Activated CD8-positive, alpha-beta T cell treated with anti-CD3 and anti-CD28 coated beads for 36 hours (primary cell): ENCODE measurements around the gene SLC16A11. TPM values are rescaled to one million over a fixed set of nuclear protein-coding genes. Genes with fewer than 3 reads are reported as not detected.

Experiments
- ATAC-seq: fragments of 200-7000 bp; cut with Tn5 transposase; one replicate; pipeline ENCODE4 v1.10.0; 2021; ENCODE audit warnings: mild to moderate bottlenecking, moderate library complexity
- CTCF ChIA-PET: fragments of 350-600 bp; sonication (Branson Sonifier 250); formaldehyde crosslinking; loops from one replicate; lab custom pipeline; 2021; ENCODE audit warnings: antibody characterized with exemption; lab: Charles Lee
- POLR2A ChIA-PET: fragments of 350-600 bp; sonication (Branson Sonifier 250); formaldehyde crosslinking; loops from one replicate; lab custom pipeline; 2021; ENCODE audit warnings: antibody characterized with exemption; lab: Charles Lee
- DNase-seq: peaks from one replicate; pipeline ENCODE4 v3.0.0-alpha.2; 2020
- H3K27ac Mint-ChIP-seq: one replicate; pipeline ENCODE4 v1.8.0; 2021; ENCODE audit warnings: mild to moderate bottlenecking, mixed read lengths
- H3K27me3 Mint-ChIP-seq: one replicate; pipeline ENCODE4 v1.8.0; 2021; ENCODE audit warnings: mixed read lengths
- H3K36me3 Mint-ChIP-seq: one replicate; pipeline ENCODE4 v1.8.0; 2021; ENCODE audit warnings: low read depth, mixed read lengths
- H3K4me1 Mint-ChIP-seq: one replicate; pipeline ENCODE4 v1.8.0; 2021; ENCODE audit warnings: low read depth, mixed read lengths
- H3K4me3 Mint-ChIP-seq: one replicate; pipeline ENCODE4 v1.8.0; 2021; ENCODE audit warnings: mild to moderate bottlenecking, moderate library complexity, mixed read lengths
- H3K9me3 Mint-ChIP-seq: one replicate; pipeline ENCODE4 v1.8.0; 2021; ENCODE audit warnings: mixed read lengths
- intact Hi-C: fragments of 100-400 bp; cut with micrococcal nuclease; formaldehyde crosslinking; loops from one replicate; pipeline ENCODE4 v1.10.0; 2022
- total RNA-seq, 2 experiments: library from RNA; stranded (reverse); gene quantifications; one replicate each; pipeline ENCODE4 v1.2.3, GENCODE V29; 2021
- TF ChIP-seq, protein P1 (sequence below): fragments of 200-600 bp; IDR thresholded peaks from one replicate; pipeline ENCODE4 v1.8.0; 2022; ENCODE audit warnings: antibody characterized with exemption, mild to moderate bottlenecking

Gene SLC16A11
- total RNA-seq, 2 experiments from 2014 or later: 3.1 to 3.4 TPM

GRCh38 chr17:7014261-7014994 lies 29.5 kb downstream of the SLC16A11 start:
- peak; percentile 86 for ATAC-seq
- no peaks in the 10 kb centered on the region for H3K27me3 Mint-ChIP-seq

GRCh38 chr17:7011942-7012254 lies 32.0 kb downstream of the SLC16A11 start:
- Mint-ChIP-seq H3K4me3 (peak overlapping the region; percentile 83), H3K36me3 (peaks cover 32% of the 10 kb centered on the region), H3K27ac (peak overlapping the region; percentile 98), H3K9me3 (no peaks in the 10 kb centered on the region), H3K4me1 (peaks cover 45% of the 10 kb centered on the region), H3K27me3 (no peaks in the 10 kb centered on the region)
- intact Hi-C loops: no loop called here
- no peak for DNase-seq
- no peak for ATAC-seq
- CTCF ChIA-PET: interaction anchor here (1.0 to 14.2 kb wide), 6 partner anchors 8 to 168 kb away, joined by 3 to 284 read pairs (median 8); no protein-coding TSS in a partner anchor
- TF ChIP-seq, protein P1, sequence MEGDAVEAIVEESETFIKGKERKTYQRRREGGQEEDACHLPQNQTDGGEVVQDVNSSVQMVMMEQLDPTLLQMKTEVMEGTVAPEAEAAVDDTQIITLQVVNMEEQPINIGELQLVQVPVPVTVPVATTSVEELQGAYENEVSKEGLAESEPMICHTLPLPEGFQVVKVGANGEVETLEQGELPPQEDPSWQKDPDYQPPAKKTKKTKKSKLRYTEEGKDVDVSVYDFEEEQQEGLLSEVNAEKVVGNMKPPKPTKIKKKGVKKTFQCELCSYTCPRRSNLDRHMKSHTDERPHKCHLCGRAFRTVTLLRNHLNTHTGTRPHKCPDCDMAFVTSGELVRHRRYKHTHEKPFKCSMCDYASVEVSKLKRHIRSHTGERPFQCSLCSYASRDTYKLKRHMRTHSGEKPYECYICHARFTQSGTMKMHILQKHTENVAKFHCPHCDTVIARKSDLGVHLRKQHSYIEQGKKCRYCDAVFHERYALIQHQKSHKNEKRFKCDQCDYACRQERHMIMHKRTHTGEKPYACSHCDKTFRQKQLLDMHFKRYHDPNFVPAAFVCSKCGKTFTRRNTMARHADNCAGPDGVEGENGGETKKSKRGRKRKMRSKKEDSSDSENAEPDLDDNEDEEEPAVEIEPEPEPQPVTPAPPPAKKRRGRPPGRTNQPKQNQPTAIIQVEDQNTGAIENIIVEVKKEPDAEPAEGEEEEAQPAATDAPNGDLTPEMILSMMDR: no peak
- POLR2A ChIA-PET: interaction anchor here (0.8 to 1.3 kb wide), 4 partner anchors 24 to 296 kb away, joined by 4 to 7 read pairs (median 4); partner anchors contain the start of gene SLC16A13

More at GRCh38 chr17:7014261-7014994, 29.5 kb downstream of the SLC16A11 start:
- TF ChIP-seq, protein P1: peak; percentile 77
- peaks cover 40% of the 10 kb centered on the region for H3K36me3 Mint-ChIP-seq
- H3K4me1 Mint-ChIP-seq: peaks cover 52% of the 10 kb centered on the region
- intact Hi-C loops: no loop called here
- H3K9me3 Mint-ChIP-seq: no peaks in the 10 kb centered on the region
- H3K4me3 Mint-ChIP-seq: peak overlapping the region; percentile 83
- ChIA-PET CTCF (interaction anchor here (1.1 to 2.9 kb wide), 7 partner anchors 9 to 101 kb away, joined by 3 to 13 read pairs (median 6); partner anchors contain the start of gene BCL6B), POLR2A (interaction anchor here (0.7 to 2.5 kb wide), 6 partner anchors 8 to 180 kb away, joined by 3 to 11 read pairs (median 4); partner anchors contain the start of gene SLC16A13)
- peak; percentile 98 for DNase-seq
- peak overlapping the region; percentile 98 for H3K27ac Mint-ChIP-seq

DNA sequence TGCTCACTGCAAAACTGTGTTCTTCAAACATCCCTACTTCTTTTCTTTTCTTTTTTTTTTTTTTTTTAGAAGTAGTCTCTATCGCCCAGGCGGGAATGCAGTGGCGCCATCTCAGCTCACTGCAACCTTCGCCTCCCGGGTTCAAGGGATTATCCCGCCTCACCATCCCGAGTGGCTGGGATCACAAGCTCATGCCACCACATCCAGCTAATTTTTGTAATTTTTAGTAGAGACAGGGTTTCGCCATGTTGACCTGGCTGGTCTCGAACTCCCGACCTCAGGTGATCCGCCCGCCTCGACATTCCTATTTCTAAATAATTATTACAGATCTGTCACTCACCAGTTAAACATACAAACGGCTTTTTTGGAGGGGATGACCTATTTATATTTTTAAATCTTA lies 32.5 kb downstream of the SLC16A11 start:
- H3K27me3 Mint-ChIP-seq: no peaks in the 10 kb centered on the region
- no peak for DNase-seq
- no peak for ATAC-seq
- TF ChIP-seq, protein P1: no peak
- CTCF ChIA-PET: interaction anchor here (1.0 to 14.2 kb wide), 4 partner anchors 10 to 101 kb away, joined by 3 to 284 read pairs (median 15); no protein-coding TSS in a partner anchor
- peak overlapping the region; percentile 98 for H3K27ac Mint-ChIP-seq
- H3K4me1 Mint-ChIP-seq: peaks cover 41% of the 10 kb centered on the region
- peak overlapping the region; percentile 83 for H3K4me3 Mint-ChIP-seq
- POLR2A ChIA-PET: no interaction called here
- H3K36me3 Mint-ChIP-seq: peaks cover 27% of the 10 kb centered on the region
- no peaks in the 10 kb centered on the region for H3K9me3 Mint-ChIP-seq
- intact Hi-C loops: no loop called here

GRCh38 chr17:7010523-7010922 lies 33.4 kb downstream of the SLC16A11 start:
- TF ChIP-seq, protein P1: no peak
- ChIA-PET CTCF (interaction anchor here (1.0 to 14.2 kb wide), 3 partner anchors 11 to 100 kb away, joined by 3 to 284 read pairs (median 27); no protein-coding TSS in a partner anchor), POLR2A (no interaction called here)
- ATAC-seq (no peak), DNase-seq (no peak)
- no peaks in the 10 kb centered on the region for H3K9me3 Mint-ChIP-seq
- no peaks in the 10 kb centered on the region for H3K27me3 Mint-ChIP-seq
- peaks cover 24% of the 10 kb centered on the region for H3K36me3 Mint-ChIP-seq
- H3K27ac Mint-ChIP-seq: no peak overlapping the region
- intact Hi-C loops: no loop called here
- peaks cover 32% of the 10 kb centered on the region for H3K4me1 Mint-ChIP-seq
- peak overlapping the region; percentile 83 for H3K4me3 Mint-ChIP-seq

GRCh38 chr17:7007143-7007542 lies 36.7 kb downstream of the SLC16A11 start:
- Mint-ChIP-seq H3K4me3 (no peak overlapping the region), H3K36me3 (peaks cover 9% of the 10 kb centered on the region), H3K9me3 (no peaks in the 10 kb centered on the region), H3K27me3 (no peaks in the 10 kb centered on the region), H3K27ac (peak overlapping the region; percentile 4), H3K4me1 (peaks cover 36% of the 10 kb centered on the region)
- CTCF ChIA-PET: interaction anchor here (1.2 to 14.2 kb wide), 4 partner anchors 10 to 96 kb away, joined by 3 to 284 read pairs (median 38); no protein-coding TSS in a partner anchor
- POLR2A ChIA-PET: no interaction called here
- DNase-seq (peak; percentile 44), ATAC-seq (no peak)
- intact Hi-C loops: no loop called here
- TF ChIP-seq, protein P1: no peak
